GM23338 (cell line): ENCODE results near the gene KRT79. TPM values are rescaled to one million over a fixed set of nuclear protein-coding genes. Genes with fewer than 3 reads are reported as not detected.
A peak's percentile ranks its signal among the peaks of the same experiment; 100 is the strongest.
"Not testable (repeated sequence)": the region's sequence is repeated elsewhere in the genome, so short reads cannot be mapped to it uniquely, and the experiment has no call there.

Experiments used
- ATAC-seq: fragments of 200-7000 bp; cut with Tn5 transposase; 3 replicates; pipeline ENCODE4 v1.9.1; 2020
- DNase-seq: peaks from one replicate; pipeline ENCODE4 v3.0.0-alpha.2; 2015; ENCODE audit warnings: low spot score
- H2AFZ ChIP-seq: fragments of 200-600 bp; sonication (generic); 2 replicates; pipeline ENCODE4 v1.8.0; 2016; ENCODE audit warnings: antibody characterized with exemption, mild to moderate bottlenecking, moderate library complexity
- H3F3A ChIP-seq: fragments of 200-600 bp; sonication (generic); replicated peaks from 2 replicates; pipeline ENCODE4 v1.8.0; 2017; ENCODE audit warnings: antibody characterized with exemption, mixed run types, low read depth
- H3K27ac ChIP-seq: fragments of 200-600 bp; sonication (generic); 2 replicates; pipeline ENCODE4 v1.6.1; 2016; ENCODE audit warnings: low read depth
- H3K27me3 ChIP-seq: fragments of 200-600 bp; sonication (generic); 2 replicates; pipeline ENCODE4 v1.8.0; 2016; ENCODE audit warnings: mild to moderate bottlenecking, mixed run types, moderate library complexity; ENCODE audit not compliant: insufficient read depth
- H3K36me3 ChIP-seq: fragments of 200-600 bp; sonication (generic); 2 replicates; pipeline ENCODE4 v1.8.0; 2016; ENCODE audit warnings: mild to moderate bottlenecking; ENCODE audit not compliant: insufficient read depth
- H3K4me1 ChIP-seq: fragments of 200-600 bp; sonication (generic); 2 replicates; pipeline ENCODE4 v1.8.0; 2016; ENCODE audit warnings: mild to moderate bottlenecking, moderate library complexity; ENCODE audit not compliant: insufficient read depth
- H3K4me2 ChIP-seq: fragments of 200-600 bp; sonication (generic); 2 replicates; pipeline ENCODE4 v1.7.1; 2017; ENCODE audit warnings: mixed run types
- H3K4me3 ChIP-seq: fragments of 200-600 bp; sonication (generic); 2 replicates; pipeline ENCODE4 v1.6.1; 2016; ENCODE audit warnings: mixed run types
- H3K79me2 ChIP-seq: fragments of 200-600 bp; sonication (generic); replicated peaks from 2 replicates; pipeline ENCODE4 v1.8.0; 2017; ENCODE audit warnings: mild to moderate bottlenecking; ENCODE audit not compliant: insufficient read depth
- H3K9me2 ChIP-seq: fragments of 200-600 bp; sonication (generic); 2 replicates; pipeline ENCODE4 v1.8.0; 2017; ENCODE audit not compliant: insufficient read depth
- H4K20me1 ChIP-seq: fragments of 200-600 bp; sonication (generic); replicated peaks from 2 replicates; pipeline ENCODE4 v1.8.0; 2017; ENCODE audit warnings: mild to moderate bottlenecking; ENCODE audit not compliant: insufficient read depth
- H3K27ac Mint-ChIP-seq: 2 replicates; pipeline ENCODE4 v1.8.0; 2020; ENCODE audit warnings: inconsistent platforms, mild to moderate bottlenecking, moderate library complexity, mixed read lengths
- H3K27me3 Mint-ChIP-seq: 3 replicates; pipeline ENCODE4 v1.8.0; 2022; ENCODE audit warnings: low read depth, mild to moderate bottlenecking, moderate library complexity, mixed read lengths, inconsistent platforms; ENCODE audit not compliant: insufficient read depth, poor library complexity
- H3K36me3 Mint-ChIP-seq: 3 replicates; pipeline ENCODE4 v1.8.0; 2021; ENCODE audit warnings: low read depth, mild to moderate bottlenecking, inconsistent platforms, moderate library complexity, mixed read lengths
- H3K4me1 Mint-ChIP-seq: 3 replicates; pipeline ENCODE4 v1.8.0; 2020; ENCODE audit warnings: mild to moderate bottlenecking, inconsistent platforms, mixed read lengths
- H3K4me3 Mint-ChIP-seq: 3 replicates; pipeline ENCODE4 v1.8.0; 2021; ENCODE audit warnings: moderate library complexity, mild to moderate bottlenecking, inconsistent platforms, mixed read lengths
- H3K9me3 Mint-ChIP-seq: 3 replicates; pipeline ENCODE4 v1.8.0; 2020; ENCODE audit warnings: moderate library complexity, mild to moderate bottlenecking, inconsistent platforms, mixed read lengths
- CTCF ChIP-seq, 2 experiments: fragments of 200-600 bp in 1 of 2; sonication (generic) in 1 of 2; conservative IDR thresholded peaks; 2 replicates each; pipeline versions ENCODE4 v1.5.1 to v1.6.1; 2016 to 2017; ENCODE audit warnings: antibody characterized with exemption in 2 of 2, low read depth in 2 of 2, mild to moderate bottlenecking in 2 of 2, moderate library complexity in 1 of 2
- EZH2 ChIP-seq: fragments of 200-600 bp; sonication (generic); IDR thresholded peaks from one replicate; pipeline ENCODE4 v1.8.0; 2017; ENCODE audit warnings: antibody characterized with exemption, mild to moderate bottlenecking, low read depth; ENCODE audit not compliant: unreplicated experiment
- POLR2AphosphoS5 ChIP-seq: IDR thresholded peaks from 2 replicates; pipeline ENCODE4 v1.6.1; 2016; ENCODE audit warnings: antibody characterized with exemption, low read depth
- REST ChIP-seq: IDR thresholded peaks from one replicate; pipeline ENCODE4 v1.6.1; 2018; ENCODE audit warnings: antibody characterized with exemption; ENCODE audit not compliant: unreplicated experiment
- long read RNA-seq: library from polyadenylated mRNA; unstranded; transcript quantifications from one replicate; pipeline ENCODE4 v2.0.0, GENCODE V29; 2020; ENCODE audit not compliant: unreplicated experiment
- polyA plus RNA-seq: library from polyadenylated mRNA; unstranded; fragments of >200 nt; fragmentation: Nextera tagmentation; extraction: Ambion mirVana; gene quantifications from 2 replicates; pipeline ENCODE4 v1.2.1, GENCODE V29; 2016
- total RNA-seq: library from RNA; depleted of rRNA; stranded (reverse); fragments of >200 nt; shearing (Covaris generic); gene quantifications from 2 replicates; pipeline ENCODE4 v1.2.3, GENCODE V29; 2014; rRNA removed

Gene KRT79
- total RNA-seq (0.21 TPM in 1 of 2 replicates, not detected in the other), polyA plus RNA-seq (not detected in 2 replicates)
- long read RNA-seq = 0 reads

GRCh38 chr12:52833922-52834726 lies at the start of gene KRT79:
Gene KRT79, minus strand, starts transcription at chr12:52834311. Its CDS starts 51 bp downstream, at chr12:52834260.
- Histone ChIP-seq H3K4me1 (no peaks in the 10 kb centered on the region), H3K27ac (no peak within 1 kb of the TSS), H3K79me2 (no peaks in the 10 kb centered on the region), H3K4me3 (no peak within 1 kb of the TSS), H3K4me2 (no peak within 1 kb of the TSS), H3K27me3 (no peaks in the 10 kb centered on the region), H3K9me2 (no peaks in the 10 kb centered on the region), H4K20me1 (no peaks in the 10 kb centered on the region), H2AFZ (no peak within 1 kb of the TSS), H3F3A (no peaks in the 10 kb centered on the region), H3K36me3 (no peaks in the 10 kb centered on the region)
- H3K27me3 Mint-ChIP-seq = peaks cover 9% of the 10 kb centered on the region
- no peaks in the 10 kb centered on the region; the same call in 2 of the 3 replicates for H3K4me1 Mint-ChIP-seq
- no peak within 1 kb of the TSS for H3K4me3 Mint-ChIP-seq
- no peak within 1 kb of the TSS for H3K27ac Mint-ChIP-seq
- DNase-seq = no peak
- TF ChIP-seq EZH2 (no peak), POLR2AphosphoS5 (no peak)
- no peaks in the 10 kb centered on the region for H3K9me3 Mint-ChIP-seq
- H3K36me3 Mint-ChIP-seq = no peaks in the 10 kb centered on the region
- no peak for ATAC-seq

GRCh38 chr12:52880499-52880898 lies 46.4 kb upstream of the KRT79 start:
- H3K4me3 ChIP-seq, H3K9me3 Mint-ChIP-seq, DNase-seq, H3K79me2 ChIP-seq, ATAC-seq, H3K9me2 ChIP-seq, H3K27me3 Mint-ChIP-seq, H3K4me2 ChIP-seq, H3K36me3 ChIP-seq, H2AFZ ChIP-seq, H3K4me1 ChIP-seq, H3K27ac Mint-ChIP-seq, H3K36me3 Mint-ChIP-seq, H3K27ac ChIP-seq, H3F3A ChIP-seq, H4K20me1 ChIP-seq, H3K27me3 ChIP-seq: not testable (repeated sequence)
- Mint-ChIP-seq H3K4me3 (peak overlapping the region; percentile 66; the same call in 1 of the 3 replicates), H3K4me1 (peaks cover 18% of the 10 kb centered on the region)

GRCh38 chr12:52879394-52880351 lies 45.6 kb upstream of the KRT79 start:
- peak overlapping the region; percentile 66 for H3K4me3 Mint-ChIP-seq
- Histone ChIP-seq H4K20me1 (no peaks in the 10 kb centered on the region), H3F3A (no peaks in the 10 kb centered on the region; the same call in 1 of the 2 replicates), H3K36me3 (no peaks in the 10 kb centered on the region), H3K27ac (no peak overlapping the region), H3K4me3 (peak overlapping the region; percentile 61), H3K4me1 (no peaks in the 10 kb centered on the region), H3K79me2 (no peaks in the 10 kb centered on the region), H3K9me2 (no peaks in the 10 kb centered on the region), H3K4me2 (peak overlapping the region; percentile 80), H2AFZ (peak overlapping the region; percentile 99), H3K27me3 (peaks cover 12% of the 10 kb centered on the region)
- H3K36me3 Mint-ChIP-seq = no peaks in the 10 kb centered on the region
- DNase-seq (peak; percentile 98), ATAC-seq (peak; percentile 87)
- peaks cover 20% of the 10 kb centered on the region for H3K4me1 Mint-ChIP-seq
- TF ChIP-seq REST = no peak
- TF ChIP-seq CTCF (conservative IDR thresholded peaks at IDR 0.05; ENCODE audit: low read depth in 2 of 2) = peak; percentile 75 to 92
- H3K27me3 Mint-ChIP-seq = peaks cover 10% of the 10 kb centered on the region
- H3K27ac Mint-ChIP-seq = no peak overlapping the region
- H3K9me3 Mint-ChIP-seq = no peaks in the 10 kb centered on the region
